ENCODE measurements around the gene ZNF98. TPM values are rescaled to one million over a fixed set of nuclear protein-coding genes. Genes with fewer than 3 reads are reported as not detected.

Gene ZNF98
- total RNA-seq = 0.13 TPM in 1 of 2 replicates, not detected in the other

DNA sequence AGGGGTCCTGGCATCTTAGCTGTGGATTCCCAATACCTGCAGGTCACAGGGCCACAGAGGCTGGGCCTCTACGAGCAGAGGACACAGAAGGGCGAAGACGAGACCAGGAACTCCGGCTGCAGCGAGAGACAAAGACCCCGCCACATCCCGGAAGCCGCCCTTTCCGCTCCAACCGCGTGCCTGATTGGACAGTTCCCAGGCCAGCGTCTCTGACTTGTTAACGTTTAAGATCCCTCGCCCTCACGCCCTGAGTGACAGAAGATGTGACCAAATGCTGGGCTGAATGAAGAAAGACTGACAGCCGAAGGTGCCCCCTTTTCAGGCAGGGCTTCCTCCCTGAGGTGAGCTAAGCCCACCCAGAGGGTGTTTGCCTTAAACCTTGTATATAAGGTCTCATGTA lies at the start of gene ZNF98:
TSS of gene ZNF98 (minus strand) at position 136 of the 400 bp plus-strand sequence. CDS start at position 14, 122 bp downstream.
- no peak for DNase-seq (ENCODE audit: low read depth in 2 of 2)

DNA sequence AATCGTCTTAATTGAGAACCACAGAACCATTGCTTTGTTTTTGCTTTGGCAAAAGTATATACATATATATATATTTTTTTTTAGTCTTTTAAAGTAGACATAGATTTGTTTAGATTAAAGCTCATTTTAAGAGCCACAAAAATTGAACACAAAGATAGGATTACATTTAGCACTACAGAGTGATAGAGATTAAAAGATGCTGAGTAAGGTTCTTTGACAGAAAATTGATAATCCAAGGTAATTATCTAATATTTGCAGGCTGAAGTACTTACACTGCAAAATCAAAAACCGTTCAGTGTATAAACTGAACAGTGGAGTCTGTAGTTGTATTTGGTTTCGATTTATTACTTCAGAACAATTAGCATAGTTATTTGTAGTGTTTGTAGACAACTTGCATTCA lies 24.5 kb upstream of the ZNF98 start:
- DNase-seq (ENCODE audit: low read depth in 2 of 2) = no peak

DNA sequence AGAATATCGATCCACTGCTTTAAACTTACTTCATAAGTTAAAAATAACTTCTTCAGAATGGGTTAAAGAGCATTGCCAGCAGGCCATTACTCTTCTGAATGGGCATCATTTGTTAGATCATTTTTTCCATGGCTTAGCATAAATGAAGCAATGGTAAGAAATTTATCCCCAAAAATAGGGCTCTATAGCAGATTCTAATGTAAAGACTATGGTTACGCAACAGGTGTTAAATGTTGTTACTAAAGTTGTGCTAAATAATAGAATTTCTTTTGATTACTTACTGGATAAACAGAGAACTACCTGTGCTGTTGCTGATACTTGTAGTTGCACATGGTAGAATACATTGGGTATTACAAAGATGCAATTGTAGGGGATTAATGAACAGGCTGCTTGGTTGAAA lies 15.9 kb upstream of the ZNF98 start:
- DNase-seq (ENCODE audit: low read depth in 2 of 2) = no peak

DNA sequence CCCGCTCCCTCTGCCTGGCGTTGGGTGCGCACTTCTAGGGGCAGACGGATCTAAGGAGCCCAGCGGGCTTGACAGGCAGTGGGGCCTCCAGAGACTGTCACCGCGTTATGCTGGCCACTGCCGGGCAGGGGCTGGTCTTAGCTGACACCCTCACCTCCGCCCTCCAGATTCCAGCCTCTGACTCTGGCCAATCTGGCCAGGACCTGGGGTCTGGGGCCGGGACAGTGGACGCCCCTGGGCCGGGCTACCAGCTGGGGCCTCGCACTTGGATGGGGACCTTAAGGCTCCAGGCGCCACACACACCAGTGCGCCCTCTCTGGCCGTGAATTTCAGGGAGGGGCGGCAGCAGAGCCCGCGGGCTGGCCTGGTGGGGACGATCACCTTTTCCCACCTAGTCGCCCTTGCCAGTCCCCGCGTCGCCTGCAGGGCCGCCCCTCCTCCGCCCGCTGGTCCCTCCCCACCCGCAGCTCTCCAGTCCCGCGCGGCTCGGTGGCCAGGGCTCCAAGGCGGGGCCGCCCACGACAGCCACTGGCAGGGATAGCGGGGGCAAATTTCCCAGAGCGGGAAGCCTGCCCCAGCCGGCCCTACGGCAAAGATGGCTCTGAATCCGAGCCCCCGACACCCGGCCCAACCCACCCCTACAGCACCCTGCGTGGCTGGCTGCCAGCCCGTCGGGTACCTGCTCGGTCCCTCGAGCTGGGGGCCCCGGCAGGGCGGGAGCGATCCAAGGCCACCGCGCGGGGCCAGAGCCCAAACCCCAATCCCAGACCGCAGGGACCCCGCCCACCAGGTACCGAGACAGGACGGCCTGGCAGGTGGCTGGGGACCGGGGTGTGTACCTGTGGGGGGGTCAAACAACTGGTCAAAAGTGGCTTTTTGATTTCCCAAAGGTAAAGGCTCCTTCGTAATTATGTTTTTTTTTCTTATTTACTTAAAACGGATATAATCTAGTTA lies 6.1 kb upstream of the ZNF98 start:
- no peak for DNase-seq (ENCODE audit: low read depth in 2 of 2)

DNA sequence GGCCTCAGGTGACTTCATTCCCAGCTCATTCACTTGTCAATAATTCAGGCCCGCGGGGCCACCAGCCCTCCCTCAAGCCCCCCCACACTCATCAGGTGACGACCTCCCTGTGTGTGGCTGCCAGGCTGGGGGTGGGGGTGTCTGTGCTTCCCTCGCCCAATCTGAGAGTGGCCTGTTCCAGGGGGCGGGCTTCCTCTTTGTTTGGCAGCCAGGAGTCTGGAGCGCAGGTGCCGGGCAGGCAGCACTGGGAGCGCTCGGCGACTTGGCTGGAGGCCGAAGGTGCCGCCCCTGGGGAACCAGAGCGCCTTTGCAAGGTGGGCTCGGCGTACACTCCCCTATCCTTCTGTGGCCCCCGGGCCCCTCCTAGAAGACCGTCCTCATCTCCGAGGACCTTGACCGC lies 5.4 kb upstream of the ZNF98 start:
- no peak for DNase-seq (ENCODE audit: low read depth in 2 of 2)

DNA sequence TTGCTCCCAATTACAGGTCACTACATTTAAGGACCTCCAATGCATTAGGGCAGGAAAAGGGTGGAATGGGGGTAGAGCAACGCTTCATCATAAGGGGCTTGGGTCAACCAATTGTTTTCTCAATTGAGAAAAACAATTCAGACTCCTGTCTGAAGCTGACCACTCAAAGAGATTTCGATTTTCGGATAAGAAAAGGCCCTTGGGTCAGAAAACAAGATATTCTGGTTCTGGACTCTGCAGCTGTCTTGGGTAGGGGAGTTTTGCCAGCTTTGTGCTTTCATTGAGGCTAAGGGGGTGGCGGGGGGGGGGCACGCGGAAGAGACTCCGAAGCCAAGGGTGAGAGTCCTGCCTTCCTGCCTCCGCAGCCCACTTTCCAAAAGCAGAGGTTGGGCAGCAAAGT lies 4.8 kb upstream of the ZNF98 start:
- DNase-seq (ENCODE audit: low read depth in 2 of 2) = no peak

DNA sequence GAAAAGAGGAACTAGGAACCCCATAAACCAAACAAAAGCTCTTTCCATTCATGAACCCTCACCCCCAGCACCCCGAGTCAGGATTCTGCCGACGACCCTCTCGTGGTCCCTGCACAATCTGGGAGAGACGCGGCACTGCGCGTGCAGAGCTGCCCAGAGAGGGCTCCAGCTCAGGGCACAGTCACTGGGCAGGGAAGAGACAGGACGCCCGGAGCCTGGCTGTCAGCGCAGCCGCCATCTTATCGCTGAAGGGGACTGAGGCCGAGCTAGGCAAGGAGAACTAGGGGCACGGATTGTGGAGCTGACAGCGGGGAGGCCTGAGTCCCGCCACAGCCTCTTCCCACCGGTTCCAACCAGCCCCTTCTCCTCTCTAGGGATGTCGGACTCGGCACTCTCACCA lies 349 bp downstream of the ZNF98 start:
- no peak for DNase-seq (ENCODE audit: low read depth in 2 of 2)

DNA sequence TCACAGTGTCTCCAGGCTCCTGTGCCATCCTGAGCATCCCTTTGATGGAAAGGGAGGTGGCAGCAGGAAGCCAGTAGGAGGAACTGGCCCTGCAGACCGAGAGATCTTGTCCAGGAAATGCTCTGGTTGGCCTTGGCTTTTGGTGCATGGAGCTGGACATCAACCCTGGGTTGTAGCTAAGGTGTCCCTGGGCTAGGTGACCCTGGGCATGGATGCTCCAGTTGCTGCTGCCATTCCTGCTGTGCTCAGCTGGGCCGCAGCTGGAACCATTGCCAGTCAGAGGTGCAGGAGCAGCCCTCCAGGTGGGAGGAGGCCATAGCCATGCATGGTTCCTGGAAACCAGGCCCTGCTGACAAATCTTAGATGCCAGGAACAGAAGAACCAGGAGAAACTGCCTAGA lies 67.5 kb downstream of the ZNF98 start:
- no peak for DNase-seq (ENCODE audit: low read depth in 2 of 2)

Other genes starting within 250 kb of the ZNF98 start
- 0.13 and 0.38 TPM in 2 replicates for gene ZNF676, start 225.4 kb downstream of the ZNF98 start, total RNA-seq
- not detected in 2 replicates for gene ZNF729, start 135.9 kb downstream of the ZNF98 start, total RNA-seq
- 0.39 and 0.63 TPM in 2 replicates for gene ZNF492, start 212.0 kb upstream of the ZNF98 start, total RNA-seq

Measured in dermis microvascular lymphatic vessel endothelial cell (primary cell).